ENCODE results near the gene EFS. TPM values are rescaled to one million over a fixed set of nuclear protein-coding genes. Genes with fewer than 3 reads are reported as not detected.

Gene EFS
- total and polyA plus RNA-seq, 2 experiments from 2014 or later = 16.7 to 36.6 TPM

GRCh38 chr14:23358553-23359166, 6.3 kb downstream of the EFS start:
- H3K36me3 ChIP-seq = no peaks in the 10 kb centered on the region

GRCh38 chr14:23358042-23358441, 6.9 kb downstream of the EFS start:
- Histone ChIP-seq H3K4me3 (no peak overlapping the region), H3K36me3 (no peaks in the 10 kb centered on the region), H3K9me3 (ENCODE audit: low read depth) (no peaks in the 10 kb centered on the region), H3K27me3 (no peaks in the 10 kb centered on the region), H3K27ac (no peak overlapping the region), H3K4me1 (ENCODE audit: low read depth) (no peaks in the 10 kb centered on the region)
- TF ChIP-seq, protein P1, sequence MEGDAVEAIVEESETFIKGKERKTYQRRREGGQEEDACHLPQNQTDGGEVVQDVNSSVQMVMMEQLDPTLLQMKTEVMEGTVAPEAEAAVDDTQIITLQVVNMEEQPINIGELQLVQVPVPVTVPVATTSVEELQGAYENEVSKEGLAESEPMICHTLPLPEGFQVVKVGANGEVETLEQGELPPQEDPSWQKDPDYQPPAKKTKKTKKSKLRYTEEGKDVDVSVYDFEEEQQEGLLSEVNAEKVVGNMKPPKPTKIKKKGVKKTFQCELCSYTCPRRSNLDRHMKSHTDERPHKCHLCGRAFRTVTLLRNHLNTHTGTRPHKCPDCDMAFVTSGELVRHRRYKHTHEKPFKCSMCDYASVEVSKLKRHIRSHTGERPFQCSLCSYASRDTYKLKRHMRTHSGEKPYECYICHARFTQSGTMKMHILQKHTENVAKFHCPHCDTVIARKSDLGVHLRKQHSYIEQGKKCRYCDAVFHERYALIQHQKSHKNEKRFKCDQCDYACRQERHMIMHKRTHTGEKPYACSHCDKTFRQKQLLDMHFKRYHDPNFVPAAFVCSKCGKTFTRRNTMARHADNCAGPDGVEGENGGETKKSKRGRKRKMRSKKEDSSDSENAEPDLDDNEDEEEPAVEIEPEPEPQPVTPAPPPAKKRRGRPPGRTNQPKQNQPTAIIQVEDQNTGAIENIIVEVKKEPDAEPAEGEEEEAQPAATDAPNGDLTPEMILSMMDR (IDR thresholded peaks at IDR 0.05; ENCODE audit: low read depth, low read length) = no peak
- DNase-seq (ENCODE audit: low read depth in 1 of 2, low spot score in 1 of 2) = no peak

More at GRCh38 chr14:23358553-23359166, 6.3 kb downstream of the EFS start:
- Histone ChIP-seq H3K27ac (no peak overlapping the region), H3K9me3 (ENCODE audit: low read depth) (no peaks in the 10 kb centered on the region), H3K27me3 (no peaks in the 10 kb centered on the region), H3K4me1 (ENCODE audit: low read depth) (no peaks in the 10 kb centered on the region), H3K4me3 (no peak overlapping the region)
- TF ChIP-seq, protein P1 (IDR thresholded peaks at IDR 0.05; ENCODE audit: low read depth, low read length) = no peak
- DNase-seq (ENCODE audit: low read depth in 1 of 2, low spot score in 1 of 2) = no peak

DNA sequence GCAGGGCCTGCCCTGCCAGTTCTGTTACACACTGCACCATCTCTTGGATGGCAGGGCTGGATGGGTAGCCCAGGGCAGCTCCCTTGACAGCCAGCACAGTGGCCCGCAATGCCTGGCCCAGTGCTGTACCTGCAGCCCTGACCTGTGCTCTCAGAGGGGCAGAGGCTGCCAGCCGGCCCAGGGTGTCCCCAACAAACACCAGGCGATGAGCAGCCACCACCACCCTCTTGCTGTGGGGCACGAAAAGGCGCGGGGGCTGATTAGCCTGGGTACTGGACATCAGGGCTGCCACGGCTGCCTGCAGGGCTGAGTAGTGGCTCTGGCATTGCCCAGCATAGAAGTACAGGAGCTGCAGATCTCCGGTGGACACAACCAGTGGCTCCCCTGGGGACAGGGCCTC, 7.7 kb downstream of the EFS start:
- H3K36me3 ChIP-seq = no peaks in the 10 kb centered on the region
- no peaks in the 10 kb centered on the region for H3K4me1 ChIP-seq (ENCODE audit: low read depth)
- no peak for DNase-seq (ENCODE audit: low read depth in 1 of 2, low spot score in 1 of 2)
- H3K4me3 ChIP-seq = no peak overlapping the region
- H3K9me3 ChIP-seq (ENCODE audit: low read depth) = no peaks in the 10 kb centered on the region
- TF ChIP-seq, protein P1 (IDR thresholded peaks at IDR 0.05; ENCODE audit: low read depth, low read length) = no peak
- H3K27ac ChIP-seq = no peak overlapping the region
- H3K27me3 ChIP-seq = no peaks in the 10 kb centered on the region

DNA sequence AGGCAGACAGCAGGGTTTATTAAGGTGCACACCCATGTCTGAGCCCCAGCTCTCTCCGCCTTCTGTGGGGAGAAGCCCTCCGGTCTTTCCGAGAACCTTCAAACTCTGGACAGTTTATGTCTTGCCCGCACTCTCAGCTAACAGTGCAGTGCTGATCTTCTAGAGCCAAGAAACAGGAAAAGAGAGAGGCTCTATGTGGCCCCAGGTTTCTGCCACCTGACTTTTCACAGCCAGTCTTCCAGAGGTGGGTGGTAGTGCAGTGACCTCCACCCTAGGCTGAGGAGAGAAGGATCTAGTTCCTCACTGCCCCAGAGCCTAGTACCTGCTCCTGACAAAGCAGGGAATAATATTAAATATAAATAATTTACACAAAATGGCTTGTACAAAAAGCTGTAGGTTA, 8.3 kb downstream of the EFS start:
- Histone ChIP-seq H3K4me3 (no peak overlapping the region), H3K4me1 (ENCODE audit: low read depth) (no peaks in the 10 kb centered on the region), H3K36me3 (no peaks in the 10 kb centered on the region), H3K27me3 (peaks cover 2% of the 10 kb centered on the region), H3K27ac (no peak overlapping the region), H3K9me3 (ENCODE audit: low read depth) (no peaks in the 10 kb centered on the region)
- DNase-seq (ENCODE audit: low read depth in 1 of 2, low spot score in 1 of 2) = no peak
- TF ChIP-seq, protein P1 (IDR thresholded peaks at IDR 0.05; ENCODE audit: low read depth, low read length) = no peak

DNA sequence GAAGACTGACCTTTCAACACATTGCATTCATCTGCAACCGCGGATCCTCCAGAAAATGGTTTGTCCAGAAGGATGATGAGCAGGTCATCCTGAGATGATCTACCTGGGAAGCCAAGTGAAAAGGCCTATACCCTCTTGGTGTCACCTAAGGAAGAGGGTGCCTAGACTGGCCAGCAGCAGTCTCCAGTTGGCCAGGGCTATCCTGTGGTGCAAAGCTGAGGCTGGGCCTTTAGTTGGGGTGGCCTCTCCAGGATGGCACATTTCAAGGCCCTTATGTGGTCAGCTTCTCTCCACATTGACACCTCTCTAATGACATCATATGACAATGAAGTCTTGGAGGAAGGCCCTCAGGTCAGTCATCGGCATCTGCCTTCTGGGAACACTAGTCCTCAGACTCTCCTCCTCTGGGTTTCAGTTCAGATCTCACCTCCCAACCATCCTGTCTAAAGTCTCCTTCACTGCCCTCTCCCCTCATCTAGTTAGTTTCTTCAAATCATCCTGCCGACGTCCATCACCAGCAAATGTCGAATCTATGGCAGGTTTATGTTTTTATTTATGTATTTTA, 9.0 kb downstream of the EFS start:
- H3K9me3 ChIP-seq (ENCODE audit: low read depth) = no peaks in the 10 kb centered on the region
- no peak overlapping the region for H3K4me3 ChIP-seq
- DNase-seq (ENCODE audit: low read depth in 1 of 2, low spot score in 1 of 2) = no peak
- TF ChIP-seq, protein P1 (IDR thresholded peaks at IDR 0.05; ENCODE audit: low read depth, low read length) = no peak
- H3K27ac ChIP-seq = no peak overlapping the region
- H3K36me3 ChIP-seq = no peaks in the 10 kb centered on the region
- no peaks in the 10 kb centered on the region for H3K4me1 ChIP-seq (ENCODE audit: low read depth)
- H3K27me3 ChIP-seq = peaks cover 4% of the 10 kb centered on the region
